ENCODE results near the gene TSC22D1.

The TSC22D1 gene

DNA sequence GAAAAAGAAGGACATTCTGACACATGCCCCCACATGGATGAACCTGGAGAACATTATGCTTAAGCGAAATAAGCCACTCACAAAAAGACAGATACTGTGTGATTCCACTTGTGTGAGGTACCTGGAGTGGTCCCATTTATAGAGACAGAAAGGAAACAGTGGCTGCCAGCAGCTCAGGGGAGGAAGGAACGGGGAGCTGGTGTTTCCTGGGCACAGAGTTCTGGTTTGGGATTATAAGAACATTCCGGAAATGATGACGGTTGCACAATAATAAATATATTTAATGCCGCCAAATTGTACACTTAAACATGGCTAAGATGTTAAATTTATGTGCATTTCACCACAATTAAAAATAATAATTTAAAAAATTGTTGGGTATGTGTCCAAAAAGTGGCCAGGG, 169.5 kb downstream of the TSC22D1 start:
- TF ChIP-seq, protein P1, sequence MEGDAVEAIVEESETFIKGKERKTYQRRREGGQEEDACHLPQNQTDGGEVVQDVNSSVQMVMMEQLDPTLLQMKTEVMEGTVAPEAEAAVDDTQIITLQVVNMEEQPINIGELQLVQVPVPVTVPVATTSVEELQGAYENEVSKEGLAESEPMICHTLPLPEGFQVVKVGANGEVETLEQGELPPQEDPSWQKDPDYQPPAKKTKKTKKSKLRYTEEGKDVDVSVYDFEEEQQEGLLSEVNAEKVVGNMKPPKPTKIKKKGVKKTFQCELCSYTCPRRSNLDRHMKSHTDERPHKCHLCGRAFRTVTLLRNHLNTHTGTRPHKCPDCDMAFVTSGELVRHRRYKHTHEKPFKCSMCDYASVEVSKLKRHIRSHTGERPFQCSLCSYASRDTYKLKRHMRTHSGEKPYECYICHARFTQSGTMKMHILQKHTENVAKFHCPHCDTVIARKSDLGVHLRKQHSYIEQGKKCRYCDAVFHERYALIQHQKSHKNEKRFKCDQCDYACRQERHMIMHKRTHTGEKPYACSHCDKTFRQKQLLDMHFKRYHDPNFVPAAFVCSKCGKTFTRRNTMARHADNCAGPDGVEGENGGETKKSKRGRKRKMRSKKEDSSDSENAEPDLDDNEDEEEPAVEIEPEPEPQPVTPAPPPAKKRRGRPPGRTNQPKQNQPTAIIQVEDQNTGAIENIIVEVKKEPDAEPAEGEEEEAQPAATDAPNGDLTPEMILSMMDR (IDR thresholded peaks at IDR 0.05; ENCODE audit: extremely low read depth, missing control alignments): no peak
- DNase-seq (ENCODE audit: low spot score): no peak

DNA sequence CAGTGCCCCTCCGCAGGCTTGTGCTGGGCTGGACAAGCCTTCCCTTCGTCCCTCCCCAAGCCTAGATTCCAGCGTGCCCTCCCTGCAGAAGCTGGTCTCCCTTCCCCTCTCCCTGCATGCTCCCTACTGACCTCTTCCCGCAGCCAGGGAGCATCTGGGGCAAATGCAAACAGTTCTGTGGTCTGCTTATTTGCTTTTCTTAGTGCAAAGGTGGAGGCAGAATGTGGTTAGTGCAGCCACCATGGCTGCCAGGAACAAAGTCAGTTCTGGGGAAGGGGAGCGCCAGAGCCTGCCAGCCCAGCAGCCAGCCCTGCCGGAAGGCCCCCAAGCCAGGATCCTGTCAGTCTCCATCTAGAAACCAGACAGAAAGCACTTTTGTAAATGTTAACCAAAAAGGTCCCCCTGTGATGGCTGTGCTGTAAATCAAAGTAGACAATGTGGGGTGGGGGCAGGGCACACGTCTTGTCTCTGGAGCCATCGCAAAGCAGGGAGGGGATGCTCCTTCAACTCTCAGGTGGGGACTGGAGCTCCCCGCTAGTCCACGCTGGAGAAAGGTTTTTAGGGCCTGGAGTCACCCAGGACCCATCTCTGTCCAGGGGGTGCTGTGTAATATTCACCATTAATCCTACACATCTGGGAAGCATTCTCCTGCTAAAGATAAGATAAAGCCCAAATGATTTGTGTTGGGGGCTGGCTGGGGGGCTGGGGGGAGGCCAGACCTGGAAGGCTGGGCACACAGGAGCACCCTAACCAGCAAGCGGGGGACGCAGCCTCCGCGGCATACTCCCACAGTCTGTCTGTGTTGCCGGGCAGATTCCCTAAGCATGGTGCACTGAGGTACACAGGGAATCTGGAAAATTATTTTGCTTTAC, 171.6 kb downstream of the TSC22D1 start:
- DNase-seq (ENCODE audit: low spot score): no peak

DNA sequence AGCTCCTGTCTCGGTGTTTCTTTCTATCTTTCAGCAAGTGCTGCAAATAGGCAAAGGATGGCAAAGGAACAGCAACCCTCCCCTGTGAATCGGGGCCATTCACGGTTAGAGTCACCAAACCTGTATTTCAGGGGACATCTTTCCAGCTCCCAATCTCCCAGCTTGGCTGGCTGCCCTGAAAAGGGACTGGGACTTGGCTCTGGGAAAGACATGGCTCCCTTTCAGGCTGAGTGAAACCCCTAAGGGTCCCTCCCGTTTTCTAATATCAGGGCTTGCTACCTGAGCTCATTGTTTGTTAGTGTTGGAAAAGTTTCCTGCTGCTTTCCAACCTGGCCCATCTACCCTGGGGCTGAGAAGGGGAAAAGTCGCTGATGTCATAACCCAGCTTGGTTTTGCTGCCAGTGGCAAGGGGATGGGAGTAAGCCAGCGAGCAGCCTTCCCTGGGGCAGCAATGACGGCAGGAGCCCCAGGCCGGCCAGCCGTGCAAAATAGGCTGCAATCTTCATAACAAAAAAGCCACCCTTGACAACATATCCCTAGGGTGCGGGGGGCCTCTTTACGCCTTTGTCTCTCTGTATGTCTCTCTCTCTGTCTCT, 172.6 kb downstream of the TSC22D1 start:
- DNase-seq (ENCODE audit: low spot score): no peak
- TF ChIP-seq, protein P1 (IDR thresholded peaks at IDR 0.05; ENCODE audit: extremely low read depth, missing control alignments): no peak

More for the DNA sequence above, 171.6 kb downstream of the TSC22D1 start:
- TF ChIP-seq, protein P1 (IDR thresholded peaks at IDR 0.05; ENCODE audit: extremely low read depth, missing control alignments): no peak

DNA sequence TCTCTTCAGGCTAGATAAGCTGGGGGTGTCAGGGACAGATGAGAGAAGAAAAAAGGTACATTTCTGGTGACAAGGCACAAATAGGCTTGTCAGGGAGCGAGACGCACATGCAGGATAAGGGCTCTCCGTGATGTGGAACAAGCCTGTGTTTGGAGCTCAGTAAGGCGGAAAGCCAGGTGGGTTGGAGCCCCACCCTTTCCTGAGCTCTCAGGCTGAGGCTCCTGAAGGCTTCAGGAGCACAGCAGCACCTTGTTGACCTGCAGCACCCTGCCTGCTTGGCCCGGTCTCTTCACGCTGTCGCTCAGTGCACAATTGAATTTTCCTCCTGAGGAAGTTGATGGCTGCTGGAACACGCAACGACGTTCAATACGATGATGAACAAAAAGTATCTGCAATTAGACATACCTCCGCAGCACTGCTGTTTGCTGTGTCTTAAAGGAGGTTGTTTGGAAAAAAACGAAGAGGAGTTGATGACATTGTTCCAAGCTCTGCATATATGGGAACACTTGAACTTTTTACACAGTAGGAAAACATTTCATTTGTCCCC, 173.2 kb downstream of the TSC22D1 start:
- no peak for DNase-seq (ENCODE audit: low spot score)
- TF ChIP-seq, protein P1 (IDR thresholded peaks at IDR 0.05; ENCODE audit: extremely low read depth, missing control alignments): no peak

DNA sequence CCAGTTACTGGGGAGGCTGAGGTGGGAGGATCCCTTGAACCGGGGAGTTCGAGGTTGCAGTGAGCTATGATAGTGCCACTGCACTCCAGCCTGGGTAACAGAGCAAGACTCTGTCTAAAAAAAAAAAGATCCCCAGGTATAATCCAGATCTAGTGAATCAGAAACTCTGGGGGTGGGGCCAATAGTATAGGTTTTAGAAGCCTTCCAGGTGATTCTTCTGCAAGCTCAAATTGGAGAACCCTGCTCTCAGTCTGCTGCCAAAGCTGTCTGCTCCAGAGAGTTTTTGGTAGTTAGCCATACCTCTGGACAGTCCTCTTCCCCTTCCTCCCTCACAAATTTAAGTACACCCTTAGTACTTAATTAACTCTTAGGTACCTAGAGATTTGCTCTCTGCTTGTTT, 174.6 kb downstream of the TSC22D1 start:
- TF ChIP-seq, protein P1 (IDR thresholded peaks at IDR 0.05; ENCODE audit: extremely low read depth, missing control alignments): no peak
- DNase-seq (ENCODE audit: low spot score): no peak

DNA sequence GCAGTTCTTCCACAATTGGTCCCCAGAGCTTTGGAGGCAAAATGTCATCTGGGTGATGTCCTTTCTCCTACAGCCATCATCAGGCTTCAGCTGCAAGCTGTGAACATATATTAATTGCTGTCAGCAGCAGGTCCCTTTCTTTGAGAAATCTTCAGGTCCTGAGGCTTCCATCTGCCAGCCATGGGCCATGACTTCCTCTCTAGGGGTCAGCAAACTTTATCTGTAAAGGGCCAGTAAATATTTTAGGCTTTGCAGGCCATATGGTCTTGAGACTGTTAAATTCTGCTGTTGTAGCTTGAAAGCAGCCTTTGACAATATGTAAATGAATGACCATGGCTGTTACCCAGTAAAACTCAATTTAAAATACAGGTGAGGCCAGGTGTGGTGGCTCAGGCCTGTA, 175.4 kb downstream of the TSC22D1 start:
- TF ChIP-seq, protein P1 (IDR thresholded peaks at IDR 0.05; ENCODE audit: extremely low read depth, missing control alignments): no peak
- no peak for DNase-seq (ENCODE audit: low spot score)

DNA sequence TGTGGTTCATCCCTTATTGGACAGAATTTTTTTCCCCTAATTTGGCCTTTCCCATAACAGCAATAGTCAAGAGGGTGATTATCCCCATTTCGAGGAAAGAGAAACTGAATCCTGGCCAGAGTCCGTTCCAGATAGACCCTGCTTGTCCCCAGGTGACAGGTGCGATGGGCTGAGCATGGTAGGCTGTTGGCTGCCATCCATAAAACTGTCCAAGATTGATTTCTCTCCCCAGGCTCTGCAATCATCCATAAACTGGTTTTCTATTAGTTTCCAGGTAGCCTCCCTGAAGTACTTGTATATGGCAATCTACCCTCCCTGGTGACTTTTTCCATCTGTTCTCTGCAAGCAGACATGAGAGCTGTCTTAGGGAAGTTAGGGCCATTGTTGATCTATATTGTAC, 177.1 kb downstream of the TSC22D1 start:
- no peak for DNase-seq (ENCODE audit: low spot score)
- TF ChIP-seq, protein P1 (IDR thresholded peaks at IDR 0.05; ENCODE audit: extremely low read depth, missing control alignments): no peak
